Small intestine (tissue), 7 donors: Measurements from ENCODE around the gene UVRAG. TPM values are rescaled to one million over a fixed set of nuclear protein-coding genes. Genes with fewer than 3 reads are reported as not detected.
"Not testable (repeated sequence)": the region's sequence is repeated elsewhere in the genome, so short reads cannot be mapped to it uniquely, and the experiment has no call there.

ENCODE experiments used
- DNase-seq, 2 donors: peaks; one replicate each; pipeline versions ENCODE4 v3.0.0 to v3.0.0-alpha.2; 2013
- FAIRE-seq: peaks from 2 replicates; lab custom pipeline; 2012; peaks lifted over from hg19 to GRCh38; lab: Jason Lieb, UNC
- H3K27ac ChIP-seq, 3 donors: one replicate each; pipeline ENCODE4 v1.5.1; 2013; ENCODE audit warnings: low read length in 2 of 3, mild to moderate bottlenecking in 2 of 3, control low read depth in 1 of 3, inconsistent platforms in 1 of 3, low read depth in 1 of 3, moderate library complexity in 1 of 3
- H3K27me3 ChIP-seq, 3 donors: one replicate each; pipeline ENCODE4 v1.6.1; 2013; ENCODE audit warnings: low read length in 3 of 3, inconsistent platforms in 1 of 3; ENCODE audit not compliant: control insufficient read depth in 3 of 3, insufficient read depth in 3 of 3
- H3K36me3 ChIP-seq, 3 donors: one replicate each; pipeline ENCODE4 v1.6.1; 2013; ENCODE audit warnings: low read length in 3 of 3, inconsistent platforms in 1 of 3, low read depth in 1 of 3, mild to moderate bottlenecking in 1 of 3, moderate library complexity in 1 of 3; ENCODE audit not compliant: control insufficient read depth in 3 of 3, insufficient read depth in 2 of 3
- H3K4me1 ChIP-seq, 3 donors: one replicate each; pipeline ENCODE4 v1.6.1; 2013; ENCODE audit warnings: low read length in 2 of 3, inconsistent platforms in 1 of 3, low read depth in 1 of 3, mild to moderate bottlenecking in 1 of 3, moderate library complexity in 1 of 3; ENCODE audit not compliant: control insufficient read depth in 3 of 3, insufficient read depth in 2 of 3
- H3K4me3 ChIP-seq, 3 donors: one replicate each; pipeline ENCODE4 v1.5.1; 2013; ENCODE audit warnings: low read length in 3 of 3, control low read depth in 1 of 3, inconsistent platforms in 1 of 3, low read depth in 1 of 3, mild to moderate bottlenecking in 1 of 3, moderate library complexity in 1 of 3
- H3K9me3 ChIP-seq, 2 donors: one replicate each; pipeline ENCODE4 v1.6.1; 2013; ENCODE audit warnings: low read depth in 1 of 2, low read length in 1 of 2; ENCODE audit not compliant: control insufficient read depth in 2 of 2, insufficient read depth in 1 of 2
- WGBS, 3 donors: extraction: QIAGEN DNeasy Blood & Tissue Kit; methylation state at CpG; one replicate each; pipeline ENCODE4 v1.1.7; 2013; 5-methylcytosine and 5-hydroxymethylcytosine counted together
- polyA plus RNA-seq, 4 donors: library from polyadenylated mRNA; stranded (reverse) in 3 of 4; unstranded in 1 of 4; fragments of 200-250 nt in 3 of 4; fragments of 120-200 nt in 1 of 4; gene quantifications; one replicate each; pipeline versions ENCODE4 v1.2.1 to v1.2.3, GENCODE V29; 2013
- donor health status: healthy with polysubstance abuse.
- donor health status: control.
- donor health status: control.
- donor health status: Bipolar disorder and iron deficiency.
- donor health status: healthy.

Gene UVRAG
- polyA plus RNA-seq, 4 donors = 5.4 to 13.2 (median 7.1) TPM

DNA sequence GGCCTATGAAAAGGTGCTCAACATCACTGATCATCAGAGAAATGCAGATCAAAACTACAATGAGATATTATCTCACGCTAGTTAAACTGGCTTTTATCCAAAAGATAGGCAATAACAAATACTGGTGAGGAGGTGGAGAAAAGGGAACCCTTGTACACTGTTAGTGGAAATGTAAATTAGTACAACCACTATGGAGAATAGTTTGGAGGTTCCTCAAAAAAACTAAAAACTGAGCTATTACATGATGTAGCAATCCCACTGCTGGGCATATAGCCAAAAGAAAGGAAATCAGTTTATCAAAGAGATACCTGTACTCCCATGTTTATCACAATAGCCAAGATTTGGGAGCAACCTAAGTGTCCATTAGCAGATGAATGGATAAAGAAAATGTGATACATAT lies 118.7 kb downstream of the UVRAG start:
- H3K4me3 ChIP-seq, H3K36me3 ChIP-seq, DNase-seq, H3K27me3 ChIP-seq, H3K9me3 ChIP-seq, FAIRE-seq, H3K4me1 ChIP-seq, H3K27ac ChIP-seq: not testable (repeated sequence)
- 18 to 53% (median 39%) methylated on average over 1 of the region's 1 CpG for WGBS, 3 donors

GRCh38 chr11:75934851-75935250 lies 119.8 kb downstream of the UVRAG start:
- Histone ChIP-seq H3K4me1 (no peaks in the 10 kb centered on the region), H3K36me3 (no peaks in the 10 kb centered on the region), H3K27ac (no peak overlapping the region), H3K9me3 (no peaks in the 10 kb centered on the region), H3K4me3 (no peak overlapping the region), H3K27me3 (no peaks in the 10 kb centered on the region)
- DNase-seq (no peak), FAIRE-seq (no peak)

DNA sequence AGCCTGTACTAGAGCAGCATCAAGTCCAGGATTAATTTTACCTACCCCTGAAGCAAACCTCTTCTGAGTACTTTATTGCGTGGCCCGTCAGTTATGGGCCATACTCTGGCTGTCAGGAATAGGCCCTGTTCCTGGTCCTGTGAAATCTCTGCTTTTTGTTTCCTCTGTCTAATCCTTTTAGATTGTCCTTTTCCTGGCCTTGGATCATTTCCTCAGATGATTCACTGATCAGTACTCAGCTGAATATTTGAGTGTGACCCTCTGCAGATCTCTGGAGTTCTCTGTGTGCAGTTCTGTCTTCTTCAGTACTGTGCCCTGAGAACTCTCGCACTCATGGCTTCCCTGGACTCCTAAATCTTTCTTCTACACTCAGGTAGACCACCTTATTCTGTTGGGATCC lies 123.5 kb downstream of the UVRAG start:
- Histone ChIP-seq H3K27me3 (no peaks in the 10 kb centered on the region), H3K4me1 (peaks cover 0 to 3% (median 0%) of the 10 kb centered on the region in 3 donors), H3K27ac (no peak overlapping the region), H3K9me3 (no peaks in the 10 kb centered on the region), H3K36me3 (no peaks in the 10 kb centered on the region), H3K4me3 (no peak overlapping the region)
- WGBS, 3 donors = 89 to 97% (median 93%) methylated on average over 3 of the region's 3 CpGs
- no peak for FAIRE-seq
- DNase-seq = no peak

DNA sequence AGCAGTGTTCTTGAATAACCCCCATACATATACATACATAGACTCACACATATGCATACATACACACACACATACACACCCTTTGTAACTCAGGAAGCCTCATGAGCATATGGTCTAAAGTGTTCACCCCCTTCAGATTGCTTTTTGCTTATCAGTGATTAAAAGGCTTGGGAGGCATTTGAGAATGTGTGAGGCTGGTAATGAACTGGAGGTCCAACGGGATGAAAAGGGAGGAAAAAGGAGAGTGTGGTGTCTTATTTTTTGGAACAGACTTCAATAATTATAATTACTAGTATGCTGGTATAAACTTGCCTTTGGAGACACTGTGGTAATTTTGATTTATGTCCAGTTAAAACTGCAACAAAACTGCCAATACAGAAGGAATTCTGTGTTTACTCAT lies 124.5 kb downstream of the UVRAG start:
- WGBS, 3 donors = 81 to 93% (median 86%) methylated on average over 1 of the region's 1 CpG
- Histone ChIP-seq H3K27me3 (no peaks in the 10 kb centered on the region), H3K4me3 (no peak overlapping the region), H3K9me3 (no peaks in the 10 kb centered on the region), H3K27ac (no peak overlapping the region), H3K4me1 (peaks cover 0 to 3% (median 2%) of the 10 kb centered on the region in 3 donors), H3K36me3 (no peaks in the 10 kb centered on the region)
- DNase-seq = no peak
- no peak for FAIRE-seq

GRCh38 chr11:75939992-75940391 lies 125.0 kb downstream of the UVRAG start:
- Histone ChIP-seq H3K27me3 (no peaks in the 10 kb centered on the region), H3K4me1 (peaks cover 0 to 3% (median 2%) of the 10 kb centered on the region in 3 donors), H3K4me3 (no peak overlapping the region), H3K27ac (no peak overlapping the region), H3K9me3 (no peaks in the 10 kb centered on the region), H3K36me3 (no peaks in the 10 kb centered on the region)
- WGBS, 3 donors = 38 to 59% (median 56%) methylated on average over 1 of the region's 1 CpG
- DNase-seq (no peak), FAIRE-seq (no peak)

GRCh38 chr11:75940911-75941310 lies 125.9 kb downstream of the UVRAG start:
- FAIRE-seq = no peak
- H3K9me3 ChIP-seq = no peaks in the 10 kb centered on the region

GRCh38 chr11:75944515-75944914 lies 129.5 kb downstream of the UVRAG start:
- Histone ChIP-seq H3K27me3 (no peaks in the 10 kb centered on the region), H3K4me1 (peaks cover 5 to 16% (median 7%) of the 10 kb centered on the region in 3 donors), H3K9me3 (no peaks in the 10 kb centered on the region), H3K36me3 (no peaks in the 10 kb centered on the region), H3K4me3 (no peak overlapping the region), H3K27ac (no peak overlapping the region)
- 94 to 99% (median 95%) methylated on average over 3 of the region's 3 CpGs for WGBS, 3 donors
- FAIRE-seq (no peak), DNase-seq (no peak)

More at GRCh38 chr11:75940911-75941310, 125.9 kb downstream of the UVRAG start:
- Histone ChIP-seq H3K4me3 (no peak overlapping the region), H3K36me3 (no peaks in the 10 kb centered on the region), H3K27ac (no peak overlapping the region), H3K4me1 (peaks cover 0 to 3% (median 2%) of the 10 kb centered on the region in 3 donors), H3K27me3 (no peaks in the 10 kb centered on the region)
- no peak for DNase-seq

GRCh38 chr11:75945446-75945845 lies 130.4 kb downstream of the UVRAG start:
- Histone ChIP-seq H3K4me1 (peaks cover 5 to 16% (median 9%) of the 10 kb centered on the region in 3 donors), H3K4me3 (no peak overlapping the region), H3K27me3 (no peaks in the 10 kb centered on the region), H3K9me3 (no peaks in the 10 kb centered on the region), H3K27ac (no peak overlapping the region), H3K36me3 (no peaks in the 10 kb centered on the region)
- WGBS, 3 donors = 75 to 90% (median 82%) methylated on average over 1 of the region's 1 CpG
- no peak for FAIRE-seq
- DNase-seq = no peak

- DNase-seq = no peak
- 29 to 49% (median 44%) methylated on average over 2 of the region's 2 CpGs for WGBS, 3 donors
- FAIRE-seq = no peak
- Histone ChIP-seq H3K27ac (no peak overlapping the region), H3K4me3 (no peak overlapping the region), H3K27me3 (no peaks in the 10 kb centered on the region), H3K9me3 (no peaks in the 10 kb centered on the region), H3K4me1 (peaks cover 5 to 13% (median 9%) of the 10 kb centered on the region in 3 donors), H3K36me3 (no peaks in the 10 kb centered on the region)
These were observed 130.9 kb downstream of the UVRAG start for GRCh38 chr11:75945947-75946346.
